WTC11 (cell line): ENCODE measurements around the gene B3GNT9. TPM values are rescaled to one million over a fixed set of nuclear protein-coding genes. Genes with fewer than 3 reads are reported as not detected.

Source experiments
- ATAC-seq: fragments of 200-7000 bp; cut with Tn5 transposase; 2 replicates; pipeline ENCODE4 v1.10.0; 2021; ENCODE audit warnings: mild to moderate bottlenecking, moderate library complexity
- CTCF ChIA-PET: fragments of 300-600 bp; sonication (Branson Sonifier 250); formaldehyde crosslinking; loops from one replicate; lab custom pipeline; 2021; ENCODE audit warnings: antibody characterized with exemption; lab: Charles Lee
- POLR2A ChIA-PET: fragments of 350-600 bp; sonication (Branson Sonifier 250); formaldehyde crosslinking; loops from one replicate; lab custom pipeline; 2021; ENCODE audit warnings: antibody characterized with exemption; lab: Charles Lee
- DNase-seq: peaks from one replicate; pipeline ENCODE4 v3.0.0; 2021; ENCODE audit warnings: low spot score
- H3K27ac Mint-ChIP-seq: 2 replicates; pipeline ENCODE4 v1.8.0; 2021; ENCODE audit warnings: mixed read lengths
- H3K27me3 Mint-ChIP-seq: 2 replicates; pipeline ENCODE4 v1.8.0; 2021; ENCODE audit warnings: low read depth, mild to moderate bottlenecking, moderate library complexity, mixed read lengths
- H3K36me3 Mint-ChIP-seq: 2 replicates; pipeline ENCODE4 v1.8.0; 2021; ENCODE audit warnings: mixed read lengths
- H3K4me1 Mint-ChIP-seq: 2 replicates; pipeline ENCODE4 v1.8.0; 2022; ENCODE audit warnings: mixed read lengths
- H3K4me3 Mint-ChIP-seq: 2 replicates; pipeline ENCODE4 v1.8.0; 2021; ENCODE audit warnings: mild to moderate bottlenecking, moderate library complexity, mixed read lengths
- H3K9me3 Mint-ChIP-seq: 2 replicates; pipeline ENCODE4 v1.8.0; 2021; ENCODE audit warnings: mixed read lengths
- ATF1 ChIP-seq: sonication (generic); formaldehyde crosslinking; IDR thresholded peaks from 2 replicates; pipeline ENCODE4 v1.8.1; 2023; ENCODE audit warnings: mild to moderate bottlenecking, moderate library complexity, missing genetic modification reagents
- CBFB ChIP-seq: sonication (generic); formaldehyde crosslinking; IDR thresholded peaks from 2 replicates; pipeline ENCODE4 v1.8.1; 2022; ENCODE audit warnings: mild to moderate bottlenecking, low read depth, missing genetic modification reagents
- EMX1 ChIP-seq: fragments of 250-450 bp; sonication (Bioruptor Pico); IDR thresholded peaks from 2 replicates; pipeline ENCODE4 v1.8.0; 2021; ENCODE audit warnings: mild to moderate bottlenecking
- FOXK1 ChIP-seq: sonication (generic); formaldehyde crosslinking; IDR thresholded peaks from 2 replicates; pipeline ENCODE4 v1.8.0; 2022; ENCODE audit warnings: mild to moderate bottlenecking, moderate library complexity, missing genetic modification reagents
- FOXP1 ChIP-seq: sonication (generic); formaldehyde crosslinking; IDR thresholded peaks from 2 replicates; pipeline ENCODE4 v1.8.0; 2022; ENCODE audit warnings: missing genetic modification reagents, mild to moderate bottlenecking, moderate library complexity, borderline replicate concordance
- HMGA2 ChIP-seq: fragments of 250-450 bp; sonication (Bioruptor Pico); IDR thresholded peaks from 2 replicates; pipeline ENCODE4 v1.4.0; 2021; ENCODE audit warnings: mild to moderate bottlenecking, moderate library complexity
- JAZF1 ChIP-seq: fragments of 250-450 bp; sonication (Bioruptor Pico); IDR thresholded peaks from 2 replicates; pipeline ENCODE4 v1.9.0; 2021; ENCODE audit warnings: moderate library complexity, mild to moderate bottlenecking, inconsistent platforms
- JUN ChIP-seq: sonication (generic); formaldehyde crosslinking; IDR thresholded peaks from 2 replicates; pipeline ENCODE4 v1.8.0; 2023; ENCODE audit warnings: mild to moderate bottlenecking, missing genetic modification reagents
- MXD4 ChIP-seq: fragments of 250-450 bp; sonication (Bioruptor Pico); IDR thresholded peaks from 2 replicates; pipeline ENCODE4 v1.8.0; 2021; ENCODE audit warnings: mild to moderate bottlenecking, moderate library complexity, borderline replicate concordance
- NFE2L1 ChIP-seq: sonication (generic); formaldehyde crosslinking; IDR thresholded peaks from 2 replicates; pipeline ENCODE4 v1.8.1; 2023; ENCODE audit warnings: missing genetic modification reagents
- RELA ChIP-seq: sonication (generic); formaldehyde crosslinking; IDR thresholded peaks from 2 replicates; pipeline ENCODE4 v1.8.1; 2022; ENCODE audit warnings: missing genetic modification reagents, mild to moderate bottlenecking, borderline replicate concordance
- ZNF423 ChIP-seq: fragments of 250-450 bp; sonication (Bioruptor Pico); IDR thresholded peaks from 2 replicates; pipeline ENCODE4 v2.1.2; 2022; ENCODE audit warnings: mild to moderate bottlenecking, moderate library complexity
- total RNA-seq: library from RNA; stranded (reverse); gene quantifications from 3 replicates; pipeline ENCODE4 v1.2.3, GENCODE V29; 2021
- TF ChIP-seq, protein P1 (sequence below): fragments of 250-450 bp; sonication (Bioruptor Pico); IDR thresholded peaks from 2 replicates; pipeline ENCODE4 v2.1.2; 2022; ENCODE audit warnings: mild to moderate bottlenecking, moderate library complexity
- TF ChIP-seq, protein P2 (sequence below): sonication (generic); formaldehyde crosslinking; IDR thresholded peaks from 2 replicates; pipeline ENCODE4 v1.8.1; 2022; ENCODE audit warnings: mild to moderate bottlenecking, missing genetic modification reagents, moderate library complexity, borderline replicate concordance
- TF ChIP-seq, protein P3 (sequence below): sonication (generic); formaldehyde crosslinking; IDR thresholded peaks from 2 replicates; pipeline ENCODE4 v1.8.0; 2023; ENCODE audit warnings: missing genetic modification reagents
- TF ChIP-seq, protein P4 (sequence below): fragments of 250-450 bp; sonication (Bioruptor Pico); IDR thresholded peaks from 2 replicates; pipeline ENCODE4 v1.9.0; 2021; ENCODE audit warnings: mild to moderate bottlenecking, borderline replicate concordance

Gene B3GNT9
- total RNA-seq, 1 experiment from 2014 or later, result 6.4 TPM

DNA sequence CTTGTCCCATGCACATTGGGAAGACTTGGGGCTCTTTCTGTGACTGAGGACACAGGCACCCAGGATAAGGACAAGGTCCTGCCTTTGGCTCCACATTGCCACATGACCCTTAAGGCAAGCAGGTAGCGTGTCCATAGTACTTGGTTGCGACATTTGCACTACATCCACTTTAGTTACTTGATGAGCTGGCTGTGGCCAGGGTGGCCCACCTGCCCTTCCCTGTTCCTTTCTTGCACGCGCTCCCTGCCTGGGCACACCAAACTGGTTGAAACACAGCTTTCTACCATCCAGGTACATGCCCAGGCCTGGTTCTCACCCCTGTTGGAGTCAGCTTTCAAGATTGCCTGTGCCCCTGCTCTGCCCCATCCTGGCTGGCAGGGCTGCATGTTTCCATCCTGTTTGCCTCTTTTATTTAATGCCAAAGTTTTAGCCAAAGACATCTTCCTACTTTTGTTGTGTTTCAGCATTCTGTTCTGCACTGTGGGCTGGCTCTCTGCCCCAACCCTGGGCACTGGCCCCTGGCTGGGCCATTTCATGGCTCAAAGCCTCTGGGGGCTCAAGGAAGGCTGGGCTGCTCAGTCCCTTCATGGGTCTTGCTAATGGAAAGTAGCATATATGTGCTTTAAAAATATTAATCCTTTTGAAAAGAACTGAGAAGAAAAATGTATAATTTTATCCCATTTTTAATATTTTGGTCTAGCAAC lies 3.2 kb downstream of the B3GNT9 start (continued):
- TF ChIP-seq, protein P1, sequence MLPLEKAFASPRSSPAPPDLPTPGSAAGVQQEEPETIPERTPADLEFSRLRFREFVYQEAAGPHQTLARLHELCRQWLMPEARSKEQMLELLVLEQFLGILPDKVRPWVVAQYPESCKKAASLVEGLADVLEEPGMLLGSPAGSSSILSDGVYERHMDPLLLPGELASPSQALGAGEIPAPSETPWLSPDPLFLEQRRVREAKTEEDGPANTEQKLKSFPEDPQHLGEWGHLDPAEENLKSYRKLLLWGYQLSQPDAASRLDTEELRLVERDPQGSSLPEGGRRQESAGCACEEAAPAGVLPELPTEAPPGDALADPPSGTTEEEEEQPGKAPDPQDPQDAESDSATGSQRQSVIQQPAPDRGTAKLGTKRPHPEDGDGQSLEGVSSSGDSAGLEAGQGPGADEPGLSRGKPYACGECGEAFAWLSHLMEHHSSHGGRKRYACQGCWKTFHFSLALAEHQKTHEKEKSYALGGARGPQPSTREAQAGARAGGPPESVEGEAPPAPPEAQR (CRISPR knock-in tag), result no peak
- no peak for TF ChIP-seq JUN
- no peak for TF ChIP-seq EMX1 (CRISPR knock-in tag)

DNA sequence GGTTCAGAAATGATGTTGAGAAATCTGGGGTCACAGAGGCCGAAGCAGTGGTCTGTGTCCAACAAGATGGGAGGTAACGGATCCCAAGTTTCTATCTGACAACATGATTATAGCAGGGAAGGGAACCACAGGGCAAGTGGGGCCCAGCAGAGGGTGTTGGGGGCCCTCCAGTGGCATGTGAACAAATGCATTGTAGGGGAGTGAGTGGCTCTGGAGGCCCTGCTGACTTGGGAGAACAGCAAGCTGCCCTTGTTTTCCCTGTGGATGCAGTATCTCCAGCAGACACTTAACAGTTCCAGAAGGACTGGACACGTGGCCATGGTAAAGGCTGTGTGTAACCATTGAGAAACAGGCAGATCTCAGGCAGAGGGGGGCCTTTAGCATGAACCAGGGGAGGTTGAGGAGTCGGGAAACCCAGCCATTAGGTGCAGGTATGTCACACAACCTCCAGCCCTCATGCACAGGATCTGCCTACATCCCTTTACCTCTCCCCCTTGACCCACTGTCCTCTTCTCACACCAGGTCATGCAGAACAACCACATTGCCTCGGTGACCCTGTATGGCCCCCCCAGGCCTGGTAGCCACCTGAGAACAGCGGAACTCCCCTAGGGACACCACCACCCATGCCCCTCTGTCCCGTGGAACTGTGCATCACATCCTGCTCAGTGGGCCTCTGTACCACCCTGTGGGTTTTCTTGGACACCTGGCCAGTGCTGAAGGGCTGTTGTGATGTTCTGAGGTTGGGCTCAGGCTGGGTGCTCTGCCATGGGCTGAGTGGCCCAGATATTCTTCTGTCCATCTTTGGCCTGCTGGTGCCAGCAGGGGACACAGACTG lies 4.1 kb downstream of the B3GNT9 start:
- no peak overlapping the region for H3K4me3 Mint-ChIP-seq
- TF ChIP-seq MXD4 (CRISPR knock-in tag) (no peak), FOXP1 (no peak), RELA (no peak), ZNF423 (CRISPR knock-in tag) (no peak), FOXK1 (CRISPR knock-in tag) (no peak), CBFB (CRISPR knock-in tag) (no peak), NFE2L1 (CRISPR knock-in tag) (no peak), HMGA2 (CRISPR knock-in tag) (no peak), ATF1 (CRISPR knock-in tag) (no peak), JAZF1 (CRISPR knock-in tag) (no peak)
- TF ChIP-seq, protein P2, sequence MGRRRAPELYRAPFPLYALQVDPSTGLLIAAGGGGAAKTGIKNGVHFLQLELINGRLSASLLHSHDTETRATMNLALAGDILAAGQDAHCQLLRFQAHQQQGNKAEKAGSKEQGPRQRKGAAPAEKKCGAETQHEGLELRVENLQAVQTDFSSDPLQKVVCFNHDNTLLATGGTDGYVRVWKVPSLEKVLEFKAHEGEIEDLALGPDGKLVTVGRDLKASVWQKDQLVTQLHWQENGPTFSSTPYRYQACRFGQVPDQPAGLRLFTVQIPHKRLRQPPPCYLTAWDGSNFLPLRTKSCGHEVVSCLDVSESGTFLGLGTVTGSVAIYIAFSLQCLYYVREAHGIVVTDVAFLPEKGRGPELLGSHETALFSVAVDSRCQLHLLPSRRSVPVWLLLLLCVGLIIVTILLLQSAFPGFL (CRISPR knock-in tag), result no peak
- TF ChIP-seq, protein P3, sequence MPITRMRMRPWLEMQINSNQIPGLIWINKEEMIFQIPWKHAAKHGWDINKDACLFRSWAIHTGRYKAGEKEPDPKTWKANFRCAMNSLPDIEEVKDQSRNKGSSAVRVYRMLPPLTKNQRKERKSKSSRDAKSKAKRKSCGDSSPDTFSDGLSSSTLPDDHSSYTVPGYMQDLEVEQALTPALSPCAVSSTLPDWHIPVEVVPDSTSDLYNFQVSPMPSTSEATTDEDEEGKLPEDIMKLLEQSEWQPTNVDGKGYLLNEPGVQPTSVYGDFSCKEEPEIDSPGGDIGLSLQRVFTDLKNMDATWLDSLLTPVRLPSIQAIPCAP, result no peak
- TF ChIP-seq, protein P4, sequence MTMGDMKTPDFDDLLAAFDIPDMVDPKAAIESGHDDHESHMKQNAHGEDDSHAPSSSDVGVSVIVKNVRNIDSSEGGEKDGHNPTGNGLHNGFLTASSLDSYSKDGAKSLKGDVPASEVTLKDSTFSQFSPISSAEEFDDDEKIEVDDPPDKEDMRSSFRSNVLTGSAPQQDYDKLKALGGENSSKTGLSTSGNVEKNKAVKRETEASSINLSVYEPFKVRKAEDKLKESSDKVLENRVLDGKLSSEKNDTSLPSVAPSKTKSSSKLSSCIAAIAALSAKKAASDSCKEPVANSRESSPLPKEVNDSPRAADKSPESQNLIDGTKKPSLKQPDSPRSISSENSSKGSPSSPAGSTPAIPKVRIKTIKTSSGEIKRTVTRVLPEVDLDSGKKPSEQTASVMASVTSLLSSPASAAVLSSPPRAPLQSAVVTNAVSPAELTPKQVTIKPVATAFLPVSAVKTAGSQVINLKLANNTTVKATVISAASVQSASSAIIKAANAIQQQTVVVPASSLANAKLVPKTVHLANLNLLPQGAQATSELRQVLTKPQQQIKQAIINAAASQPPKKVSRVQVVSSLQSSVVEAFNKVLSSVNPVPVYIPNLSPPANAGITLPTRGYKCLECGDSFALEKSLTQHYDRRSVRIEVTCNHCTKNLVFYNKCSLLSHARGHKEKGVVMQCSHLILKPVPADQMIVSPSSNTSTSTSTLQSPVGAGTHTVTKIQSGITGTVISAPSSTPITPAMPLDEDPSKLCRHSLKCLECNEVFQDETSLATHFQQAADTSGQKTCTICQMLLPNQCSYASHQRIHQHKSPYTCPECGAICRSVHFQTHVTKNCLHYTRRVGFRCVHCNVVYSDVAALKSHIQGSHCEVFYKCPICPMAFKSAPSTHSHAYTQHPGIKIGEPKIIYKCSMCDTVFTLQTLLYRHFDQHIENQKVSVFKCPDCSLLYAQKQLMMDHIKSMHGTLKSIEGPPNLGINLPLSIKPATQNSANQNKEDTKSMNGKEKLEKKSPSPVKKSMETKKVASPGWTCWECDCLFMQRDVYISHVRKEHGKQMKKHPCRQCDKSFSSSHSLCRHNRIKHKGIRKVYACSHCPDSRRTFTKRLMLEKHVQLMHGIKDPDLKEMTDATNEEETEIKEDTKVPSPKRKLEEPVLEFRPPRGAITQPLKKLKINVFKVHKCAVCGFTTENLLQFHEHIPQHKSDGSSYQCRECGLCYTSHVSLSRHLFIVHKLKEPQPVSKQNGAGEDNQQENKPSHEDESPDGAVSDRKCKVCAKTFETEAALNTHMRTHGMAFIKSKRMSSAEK (CRISPR knock-in tag), result no peak
- TF ChIP-seq, all 79 proteins: peak for 0
- Mint-ChIP-seq H3K4me1 (peaks cover 7% of the 10 kb centered on the region), H3K27me3 (peaks cover 16% of the 10 kb centered on the region), H3K9me3 (no peaks in the 10 kb centered on the region), H3K36me3 (peaks cover 25% of the 10 kb centered on the region), H3K27ac (no peak overlapping the region)
- ChIA-PET CTCF (interaction anchor here (0.9 to 3.6 kb wide), 3 partner anchors 9 to 186 kb away, joined by 3 to 10 read pairs (median 4); partner anchors contain the start of gene CES3), POLR2A (no interaction called here)
- no peak for DNase-seq
- ATAC-seq, result no peak
